NOMO-1 (cell line): ENCODE data around the gene P2RY1.

ENCODE experiments used
- DNase-seq, 2 experiments: peaks; one replicate each; lab custom pipeline; 2025; ENCODE audit not compliant: unreplicated experiment in 2 of 2; lab: John Stamatoyannopoulos, UW

P2RY1 gene, protein sequence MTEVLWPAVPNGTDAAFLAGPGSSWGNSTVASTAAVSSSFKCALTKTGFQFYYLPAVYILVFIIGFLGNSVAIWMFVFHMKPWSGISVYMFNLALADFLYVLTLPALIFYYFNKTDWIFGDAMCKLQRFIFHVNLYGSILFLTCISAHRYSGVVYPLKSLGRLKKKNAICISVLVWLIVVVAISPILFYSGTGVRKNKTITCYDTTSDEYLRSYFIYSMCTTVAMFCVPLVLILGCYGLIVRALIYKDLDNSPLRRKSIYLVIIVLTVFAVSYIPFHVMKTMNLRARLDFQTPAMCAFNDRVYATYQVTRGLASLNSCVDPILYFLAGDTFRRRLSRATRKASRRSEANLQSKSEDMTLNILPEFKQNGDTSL

GRCh38 chr3:152834776-152835600, at the start of gene P2RY1:
TSS of gene P2RY1 (plus strand) at chr3:152835131. CDS start at chr3:152835783, 652 bp downstream.
- DNase-seq: peak; percentile 88 to 91

- no peak for DNase-seq
These were observed 47.8 kb upstream of the P2RY1 start for GRCh38 chr3:152786977-152787681.

DNA sequence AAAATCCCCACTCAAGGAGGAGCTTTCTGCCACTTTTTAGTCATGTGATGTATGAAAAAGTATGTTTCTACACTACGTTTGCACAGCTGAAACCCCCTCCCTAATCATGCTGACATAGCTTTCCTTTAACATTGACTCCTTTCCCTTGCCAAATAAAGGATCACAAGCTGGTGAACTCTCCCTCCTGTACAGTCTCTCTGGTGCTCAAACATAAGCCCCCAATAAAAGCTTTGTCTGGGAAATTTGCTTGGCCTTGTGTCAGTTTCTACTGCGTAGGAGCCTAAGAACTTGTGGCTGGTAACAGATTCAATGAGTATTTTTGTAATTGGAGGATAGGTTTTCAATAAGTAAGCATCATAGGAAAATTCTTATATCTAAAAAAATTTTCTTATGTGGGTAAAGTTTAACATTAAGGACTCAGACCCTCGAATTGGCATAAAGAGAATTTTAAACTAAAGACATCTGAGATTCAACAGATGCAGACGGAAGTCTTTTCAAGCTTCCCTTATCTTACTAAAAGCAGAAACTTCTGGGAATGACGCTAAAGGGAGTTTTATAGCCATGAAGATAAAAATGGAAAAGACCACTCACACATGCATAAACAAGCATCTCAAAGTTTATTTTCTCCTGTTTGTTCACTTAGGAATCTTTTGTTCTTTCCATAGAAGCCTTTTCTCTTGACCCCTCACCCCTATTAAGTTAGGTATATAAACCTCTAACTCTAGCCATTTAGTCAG, 44.1 kb upstream of the P2RY1 start:
- no peak for DNase-seq

DNA sequence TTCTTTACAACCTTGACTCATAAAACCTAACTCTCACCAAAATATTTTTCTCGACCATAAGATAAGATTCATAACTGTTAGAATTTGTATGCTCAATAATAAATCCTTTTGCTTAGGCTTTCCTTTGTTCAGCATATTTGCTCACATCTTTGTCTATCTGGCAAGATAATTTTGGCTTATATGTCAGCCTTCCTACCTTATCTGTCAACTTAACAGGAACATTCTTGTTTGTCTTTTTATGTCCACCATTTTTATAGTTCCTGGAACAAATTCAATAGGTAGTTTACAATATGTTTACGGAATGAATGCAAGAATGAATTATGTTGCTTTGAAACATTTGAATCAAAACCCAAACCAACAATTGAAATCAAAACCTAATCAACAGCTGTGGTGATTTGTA, 41.0 kb upstream of the P2RY1 start:
- DNase-seq: no peak

DNA sequence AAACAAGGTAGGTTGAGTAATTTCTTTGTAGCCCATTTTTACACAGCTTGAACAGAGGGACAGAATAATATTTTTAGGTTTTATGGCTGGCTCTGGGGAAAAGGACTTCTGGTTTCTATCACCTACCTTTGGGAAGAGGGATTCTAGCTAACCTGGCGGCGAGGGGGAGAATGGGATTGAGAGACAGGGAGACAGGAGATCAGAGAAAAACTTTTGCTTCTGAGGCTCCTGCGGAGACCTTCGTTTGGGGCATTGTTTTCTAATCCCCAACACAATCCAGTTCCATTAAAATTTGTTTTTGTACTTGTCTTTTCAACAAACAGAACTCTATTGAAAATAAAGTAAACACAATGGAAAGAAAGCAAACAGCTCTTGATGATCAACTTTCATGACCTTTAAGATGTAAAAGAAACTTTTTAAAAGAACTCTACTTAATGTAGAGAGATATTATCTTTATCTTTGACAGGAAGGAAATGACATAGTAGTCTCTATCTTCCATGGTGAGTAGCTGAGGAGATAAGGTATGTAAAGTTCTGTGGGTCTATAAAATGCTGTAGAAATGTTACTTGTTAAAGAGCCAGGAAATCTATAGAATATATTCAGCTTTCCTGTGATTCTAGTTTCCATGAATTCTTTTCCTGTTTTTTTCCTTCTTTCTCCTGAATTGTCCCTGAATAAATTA, 37.0 kb upstream of the P2RY1 start:
- DNase-seq: no peak

DNA sequence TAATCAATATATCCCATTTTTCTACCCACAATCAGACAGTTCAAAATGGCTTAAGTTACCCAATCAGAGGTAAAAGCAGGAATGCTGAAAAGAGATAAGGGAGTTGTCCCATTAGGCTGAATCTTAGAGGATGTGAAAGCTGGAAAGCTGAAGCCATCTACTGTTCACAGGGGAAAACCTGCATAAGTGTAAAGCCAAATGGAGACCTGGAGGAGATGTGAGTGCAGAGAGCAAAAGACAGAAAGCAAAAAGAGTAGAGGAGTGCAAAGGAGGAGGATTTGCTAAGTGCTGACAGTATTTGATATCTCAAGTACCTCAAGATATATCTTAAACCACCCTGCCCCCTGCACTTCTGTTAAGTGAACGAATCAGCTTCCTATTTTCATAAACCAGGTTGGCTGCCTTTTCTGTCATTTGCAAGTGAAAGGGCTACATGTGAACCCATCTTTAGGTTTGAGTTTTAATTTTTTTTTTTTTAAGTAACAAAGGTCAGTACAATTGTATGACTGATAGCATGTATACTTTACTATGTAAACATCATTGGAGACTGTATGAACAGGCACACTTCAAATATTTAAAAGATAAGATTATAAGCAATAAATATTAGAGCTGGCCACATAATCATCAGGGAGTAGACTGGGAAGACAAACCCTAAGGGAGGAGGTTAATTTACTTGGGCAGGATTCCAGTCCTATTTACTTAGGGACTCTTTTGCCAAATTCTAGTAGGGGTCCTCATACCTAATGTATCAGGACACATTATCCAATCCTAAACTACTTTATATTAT, 22.8 kb upstream of the P2RY1 start:
- no peak for DNase-seq

DNA sequence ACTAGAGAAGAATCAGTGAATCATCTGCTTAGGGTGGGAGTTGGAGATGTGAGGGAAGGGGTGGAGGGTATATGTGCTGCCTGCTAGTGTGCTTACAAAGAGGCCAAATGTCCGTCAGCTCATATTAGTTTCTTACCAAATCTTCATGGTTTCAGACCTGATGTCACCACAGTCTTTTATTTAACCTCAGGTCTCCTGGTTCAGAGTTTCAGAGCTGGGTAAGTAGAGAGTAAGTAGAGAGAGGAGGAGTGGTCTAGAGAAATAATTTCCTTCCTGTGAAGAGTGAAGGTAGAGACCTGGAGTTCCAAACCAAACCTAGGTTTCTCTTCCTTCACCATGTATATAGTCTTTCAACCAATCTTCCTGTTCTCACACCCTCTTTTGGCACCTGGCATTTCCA, 17.5 kb upstream of the P2RY1 start:
- no peak for DNase-seq

DNA sequence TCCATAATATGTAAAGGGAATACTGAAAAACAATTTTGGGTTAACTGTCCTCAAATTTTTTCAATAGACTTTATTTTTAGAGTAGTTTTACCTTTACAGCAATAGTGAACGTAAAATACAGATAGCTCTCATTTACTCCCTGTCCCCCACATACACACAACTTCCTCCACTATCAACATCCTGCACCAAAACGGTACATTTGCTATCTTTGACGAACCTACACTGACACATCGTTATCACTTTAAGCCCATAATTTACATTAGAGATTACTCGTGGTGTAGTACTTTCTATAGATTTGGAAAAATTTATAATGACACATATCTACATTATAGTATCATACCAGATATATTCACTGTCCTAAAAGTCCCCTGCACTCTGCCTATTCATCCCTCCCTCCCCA, 16.9 kb upstream of the P2RY1 start:
- DNase-seq: no peak

- no peak for DNase-seq
These were observed 11.8 kb upstream of the P2RY1 start for GRCh38 chr3:152823173-152823572.

GRCh38 chr3:152823781-152824180, 11.2 kb upstream of the P2RY1 start:
- no peak for DNase-seq

DNA sequence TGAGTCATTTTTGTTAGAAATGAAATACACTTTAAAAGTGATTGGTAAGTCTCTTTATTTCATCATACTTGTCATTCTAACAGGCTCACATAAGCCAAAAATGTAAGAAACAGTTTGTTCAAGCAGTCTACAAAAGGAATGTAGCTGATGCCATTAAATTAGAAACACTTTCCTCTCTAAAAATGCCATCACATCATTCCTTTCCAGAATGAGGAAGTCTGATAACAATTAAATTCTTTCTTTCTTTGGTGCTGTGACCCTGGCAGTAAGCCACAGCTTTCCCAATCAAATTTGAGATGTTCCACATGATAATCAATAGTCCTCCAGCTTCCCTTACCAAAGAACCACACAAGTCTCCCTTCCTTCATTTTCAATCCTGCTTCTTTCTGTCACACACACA, 9.4 kb upstream of the P2RY1 start:
- DNase-seq: no peak

DNA sequence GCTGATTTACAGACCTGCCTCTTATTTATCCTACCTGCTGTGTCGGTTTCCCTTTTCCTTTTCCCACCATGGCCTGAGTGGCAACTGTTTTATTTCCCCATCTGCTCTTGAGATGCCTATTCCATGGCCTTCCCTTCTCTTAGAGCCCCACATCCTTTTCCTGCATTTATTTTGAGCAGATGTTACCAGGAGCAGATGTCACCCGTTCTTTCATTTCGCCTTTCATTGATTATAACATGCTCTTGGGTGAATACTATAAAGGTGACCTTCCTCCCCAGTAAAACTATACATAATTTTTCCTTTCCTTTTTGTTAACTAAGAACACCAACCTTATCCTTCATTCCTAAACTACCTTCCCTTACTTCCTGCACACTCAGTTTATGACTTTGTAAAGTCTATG, 8.5 kb upstream of the P2RY1 start:
- no peak for DNase-seq

- DNase-seq: no peak
These were observed 7.6 kb upstream of the P2RY1 start for GRCh38 chr3:152827313-152827712.

- DNase-seq: no peak
These were observed 6.7 kb upstream of the P2RY1 start for GRCh38 chr3:152828075-152828840.

DNA sequence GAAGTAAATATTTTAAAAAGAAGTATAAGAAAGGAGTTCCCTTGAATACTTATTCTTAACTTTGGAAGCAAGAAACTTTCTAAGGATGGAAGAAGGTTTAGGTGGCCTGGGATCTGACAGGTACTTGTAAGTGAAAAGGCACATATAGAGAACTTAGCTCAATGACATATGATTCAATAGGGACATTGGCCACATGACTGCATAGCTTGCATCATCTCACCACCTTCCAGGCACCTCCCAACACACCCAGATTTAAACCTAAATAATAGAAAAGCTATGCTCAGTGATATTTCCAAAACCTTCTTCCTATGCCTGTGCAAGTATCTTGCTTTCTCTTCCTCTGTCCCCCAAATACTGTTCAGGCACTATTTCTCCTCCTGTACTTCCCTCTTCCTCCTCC, 4.7 kb upstream of the P2RY1 start:
- no peak for DNase-seq

DNA sequence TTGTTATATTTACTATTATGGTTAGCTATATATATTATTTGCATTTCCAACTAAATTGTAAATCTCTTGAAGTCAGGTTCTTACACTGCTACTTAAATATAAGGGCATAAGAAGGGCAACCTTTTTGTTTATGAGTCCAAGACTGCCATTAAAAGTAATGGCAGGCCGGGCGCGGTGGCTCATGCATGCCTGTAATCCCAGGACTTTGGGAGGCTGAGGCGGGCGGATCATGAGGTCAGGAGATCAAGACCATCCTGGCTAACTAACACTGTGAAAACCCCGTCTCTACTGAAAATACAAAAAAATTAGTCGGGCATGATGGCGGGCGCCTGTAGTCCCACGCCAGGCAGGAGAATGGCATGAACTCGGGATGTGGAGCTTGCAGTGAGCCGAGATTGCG, 2.9 kb upstream of the P2RY1 start:
- DNase-seq: no peak

- DNase-seq: no peak
These were observed 1.8 kb upstream of the P2RY1 start for GRCh38 chr3:152833089-152833488.

- DNase-seq: no peak
These were observed 648 bp upstream of the P2RY1 start for GRCh38 chr3:152834191-152834775.
